ENCODE results near the gene CARD9. TPM values are rescaled to one million over a fixed set of nuclear protein-coding genes. Genes with fewer than 3 reads are reported as not detected.

Gene CARD9
- total RNA-seq, 4 donors from 2014 or later = 1.1 to 5.6 (median 2.0) TPM

DNA sequence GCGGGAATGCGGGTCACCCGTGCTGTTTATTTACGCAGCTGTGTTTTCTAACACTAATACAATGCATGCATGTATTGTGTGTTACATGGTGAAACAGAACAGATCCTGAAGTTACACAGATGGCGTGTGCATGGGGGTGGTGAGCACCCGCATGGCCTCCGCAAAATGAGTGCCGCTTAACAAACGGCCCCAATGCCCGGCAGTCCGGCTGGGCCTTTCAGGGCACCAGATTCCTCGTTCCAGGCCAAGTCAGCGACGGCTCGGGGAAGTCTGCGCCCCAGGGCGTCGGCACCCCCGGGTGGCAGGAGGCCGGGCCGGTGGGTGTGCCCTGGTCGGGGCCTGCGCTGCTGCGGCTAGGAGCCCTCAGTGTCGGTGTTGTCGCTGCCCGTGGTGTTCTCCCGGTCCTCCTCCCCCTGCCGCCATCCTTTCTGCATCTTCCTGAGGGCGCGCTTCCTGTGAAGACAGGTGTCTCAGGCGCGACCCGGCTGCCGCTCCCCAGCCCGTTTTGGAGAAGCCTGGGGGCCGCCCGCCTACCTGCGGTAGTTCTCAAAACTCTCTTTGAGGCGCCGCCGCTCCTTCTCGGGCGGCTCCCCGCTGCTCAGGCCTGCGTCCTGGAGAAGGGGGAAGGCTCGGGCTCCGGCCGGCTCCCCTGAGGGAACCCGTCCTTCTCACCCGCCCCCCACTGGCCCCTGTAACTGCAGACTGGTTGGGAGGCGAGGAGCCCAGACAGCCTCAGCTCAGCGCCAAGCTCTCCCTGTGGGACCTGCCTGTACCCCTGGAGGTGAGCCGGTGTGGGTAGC lies 9.3 kb downstream of the CARD9 start:
- 53% methylated on average over 54 of the region's 54 CpGs; no CpG with 5 or more reads in 1 of the 2 donors for WGBS, 2 donors (ENCODE audit: low coverage in 1 of 2)
- intact Hi-C loops (cut with DNase I; ENCODE audit: low total_unique reads) (loop anchor here (2.0 kb wide), 1 partner anchor 25 kb away; no protein-coding TSS in a partner anchor), in situ Hi-C loops (cut with MboI; ENCODE audit: low pct_ligation_motif_present in 1 of 4, low pct_unique_long_range_greater_than_20kb in 1 of 4, low sequenced_read_pairs in 3 of 4) (no loop called here)
- Histone ChIP-seq H3K27me3 (no peaks in the 10 kb centered on the region), H3K4me1 (peaks cover 18 to 31% (median 26%) of the 10 kb centered on the region in 4 donors), H3K27ac (no peak overlapping the region), H3K36me3 (no peaks in the 10 kb centered on the region), H3K4me3 (peak overlapping the region in 2 of 4 donors; percentile 78 to 100), H3K9me3 (no peaks in the 10 kb centered on the region)
- no peak for TF ChIP-seq POLR2AphosphoS5 (IDR thresholded peaks at IDR 0.05)
- no peak for TF ChIP-seq POLR2A (IDR thresholded peaks at IDR 0.05)
- no peak for TF ChIP-seq EP300 (IDR thresholded peaks at IDR 0.05; ENCODE audit: low read depth)
- TF ChIP-seq, protein P1, sequence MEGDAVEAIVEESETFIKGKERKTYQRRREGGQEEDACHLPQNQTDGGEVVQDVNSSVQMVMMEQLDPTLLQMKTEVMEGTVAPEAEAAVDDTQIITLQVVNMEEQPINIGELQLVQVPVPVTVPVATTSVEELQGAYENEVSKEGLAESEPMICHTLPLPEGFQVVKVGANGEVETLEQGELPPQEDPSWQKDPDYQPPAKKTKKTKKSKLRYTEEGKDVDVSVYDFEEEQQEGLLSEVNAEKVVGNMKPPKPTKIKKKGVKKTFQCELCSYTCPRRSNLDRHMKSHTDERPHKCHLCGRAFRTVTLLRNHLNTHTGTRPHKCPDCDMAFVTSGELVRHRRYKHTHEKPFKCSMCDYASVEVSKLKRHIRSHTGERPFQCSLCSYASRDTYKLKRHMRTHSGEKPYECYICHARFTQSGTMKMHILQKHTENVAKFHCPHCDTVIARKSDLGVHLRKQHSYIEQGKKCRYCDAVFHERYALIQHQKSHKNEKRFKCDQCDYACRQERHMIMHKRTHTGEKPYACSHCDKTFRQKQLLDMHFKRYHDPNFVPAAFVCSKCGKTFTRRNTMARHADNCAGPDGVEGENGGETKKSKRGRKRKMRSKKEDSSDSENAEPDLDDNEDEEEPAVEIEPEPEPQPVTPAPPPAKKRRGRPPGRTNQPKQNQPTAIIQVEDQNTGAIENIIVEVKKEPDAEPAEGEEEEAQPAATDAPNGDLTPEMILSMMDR (IDR thresholded peaks at IDR 0.05) = no peak
- DNase-seq = no peak

DNA sequence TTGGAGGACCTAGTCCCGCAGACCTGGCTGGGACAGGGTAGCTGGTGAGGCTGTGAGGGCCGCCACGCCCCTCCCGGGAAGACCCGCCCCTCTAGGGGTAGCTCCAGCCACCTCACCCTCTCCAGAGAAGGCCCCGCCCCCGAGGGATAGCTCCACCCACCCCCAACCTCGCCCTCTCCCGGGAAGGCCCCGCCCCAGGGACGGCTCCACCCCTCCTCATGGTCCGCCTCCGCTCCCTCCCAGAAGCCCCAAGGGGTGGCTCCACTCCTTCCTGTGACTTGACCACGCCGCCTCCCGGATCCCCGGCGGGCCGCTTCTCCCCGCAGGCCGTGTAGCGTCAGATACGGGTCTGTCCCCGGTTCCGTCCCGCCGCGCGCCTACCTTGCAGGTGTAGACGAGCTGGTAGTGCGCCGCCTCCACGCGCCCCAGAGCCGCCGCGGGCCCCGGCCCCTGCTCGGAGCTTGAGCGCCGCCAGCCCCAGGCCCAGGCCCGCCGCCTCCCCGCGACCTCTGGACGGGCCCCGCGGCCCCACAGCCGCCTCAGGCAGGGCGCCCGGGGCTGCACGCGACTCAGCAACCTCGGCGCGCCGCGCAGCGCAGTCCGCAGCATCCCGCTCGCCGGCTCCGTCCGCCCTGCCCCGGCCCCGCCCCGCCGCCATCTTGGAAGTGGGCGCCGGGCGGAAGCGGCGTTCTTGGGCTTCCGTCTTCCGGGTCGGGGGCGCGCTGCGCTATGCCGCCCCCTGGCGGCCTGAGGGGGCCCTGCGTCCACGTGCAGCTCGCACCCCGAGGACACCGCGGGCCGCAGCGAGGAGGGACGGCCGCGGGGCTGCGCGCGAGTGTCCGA lies 10.1 kb downstream of the CARD9 start, which contains the start of gene DNLZ:
Gene DNLZ (minus strand): TSS at position 639 of the 843 bp plus-strand sequence. CDS start 30 bp downstream, at position 609.
- 1% methylated on average over 52 of the region's 97 CpGs; no CpG with 5 or more reads in 1 of the 2 donors for WGBS, 2 donors (ENCODE audit: low coverage in 1 of 2)
- Histone ChIP-seq H3K4me1 (peaks cover 18 to 31% (median 26%) of the 10 kb centered on the region in 4 donors), H3K27me3 (no peaks in the 10 kb centered on the region), H3K9me3 (no peaks in the 10 kb centered on the region), H3K27ac (peak within 1 kb of the TSS; percentile 90 to 97 (median 96)), H3K4me3 (peak within 1 kb of the TSS; percentile 62 to 100 (median 87)), H3K36me3 (no peaks in the 10 kb centered on the region)
- peak; percentile 98 for DNase-seq
- in situ Hi-C loops (cut with MboI; ENCODE audit: low pct_ligation_motif_present in 1 of 4, low pct_unique_long_range_greater_than_20kb in 1 of 4, low sequenced_read_pairs in 3 of 4) (no loop called here), intact Hi-C loops (cut with DNase I; ENCODE audit: low total_unique reads) (no loop called here)
- TF ChIP-seq, protein P1 (IDR thresholded peaks at IDR 0.05) = peak; percentile 86 to 99 (median 99)
- peak; percentile 75 to 89 (median 84) for TF ChIP-seq POLR2AphosphoS5 (IDR thresholded peaks at IDR 0.05)
- TF ChIP-seq EP300 (IDR thresholded peaks at IDR 0.05; ENCODE audit: low read depth) = no peak
- TF ChIP-seq POLR2A (IDR thresholded peaks at IDR 0.05) = peak; percentile 79

DNA sequence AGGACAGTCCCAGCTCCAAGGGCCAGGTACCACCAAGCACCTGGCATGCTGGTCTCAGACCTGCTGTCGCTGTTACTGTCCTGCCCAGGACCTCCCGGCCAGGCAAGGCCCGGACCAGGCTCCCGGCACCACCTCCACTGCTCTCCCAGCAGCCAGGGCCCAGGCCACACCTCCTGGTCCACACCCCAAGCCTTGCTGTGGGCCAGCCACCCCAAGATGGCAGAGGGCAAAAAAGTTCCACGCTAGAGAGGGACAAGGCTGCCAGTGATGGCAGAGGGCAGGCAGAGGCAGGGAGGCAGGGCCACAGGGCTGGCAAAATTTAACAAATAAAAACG lies 11.1 kb downstream of the CARD9 start:
- intact Hi-C loops (cut with DNase I; ENCODE audit: low total_unique reads) = no loop called here
- DNase-seq = no peak
- WGBS, 2 donors (ENCODE audit: low coverage in 1 of 2) = 81% methylated on average over 6 of the region's 6 CpGs; no CpG with 5 or more reads in 1 of the 2 donors

More for the DNA sequence above, 11.1 kb downstream of the CARD9 start:
- Histone ChIP-seq H3K4me3 (no peak overlapping the region), H3K27ac (peak overlapping the region; percentile 68 to 97 (median 96)), H3K27me3 (no peaks in the 10 kb centered on the region), H3K4me1 (peaks cover 18 to 31% (median 26%) of the 10 kb centered on the region in 4 donors), H3K36me3 (no peaks in the 10 kb centered on the region), H3K9me3 (no peaks in the 10 kb centered on the region)
- no peak for TF ChIP-seq EP300 (IDR thresholded peaks at IDR 0.05; ENCODE audit: low read depth)
- no peak for TF ChIP-seq POLR2A (IDR thresholded peaks at IDR 0.05)
- TF ChIP-seq, protein P1 (IDR thresholded peaks at IDR 0.05) = no peak
- no peak for TF ChIP-seq POLR2AphosphoS5 (IDR thresholded peaks at IDR 0.05)
- in situ Hi-C loops (cut with MboI; ENCODE audit: low pct_ligation_motif_present in 1 of 4, low pct_unique_long_range_greater_than_20kb in 1 of 4, low sequenced_read_pairs in 3 of 4) = no loop called here

Measured in transverse colon (tissue), 4 donors.